ENCODE data around the gene LRTM2.

- no peak for TF ChIP-seq EZH2 (IDR thresholded peaks at IDR 0.05; ENCODE audit: low read length)
- TF ChIP-seq, protein P1, sequence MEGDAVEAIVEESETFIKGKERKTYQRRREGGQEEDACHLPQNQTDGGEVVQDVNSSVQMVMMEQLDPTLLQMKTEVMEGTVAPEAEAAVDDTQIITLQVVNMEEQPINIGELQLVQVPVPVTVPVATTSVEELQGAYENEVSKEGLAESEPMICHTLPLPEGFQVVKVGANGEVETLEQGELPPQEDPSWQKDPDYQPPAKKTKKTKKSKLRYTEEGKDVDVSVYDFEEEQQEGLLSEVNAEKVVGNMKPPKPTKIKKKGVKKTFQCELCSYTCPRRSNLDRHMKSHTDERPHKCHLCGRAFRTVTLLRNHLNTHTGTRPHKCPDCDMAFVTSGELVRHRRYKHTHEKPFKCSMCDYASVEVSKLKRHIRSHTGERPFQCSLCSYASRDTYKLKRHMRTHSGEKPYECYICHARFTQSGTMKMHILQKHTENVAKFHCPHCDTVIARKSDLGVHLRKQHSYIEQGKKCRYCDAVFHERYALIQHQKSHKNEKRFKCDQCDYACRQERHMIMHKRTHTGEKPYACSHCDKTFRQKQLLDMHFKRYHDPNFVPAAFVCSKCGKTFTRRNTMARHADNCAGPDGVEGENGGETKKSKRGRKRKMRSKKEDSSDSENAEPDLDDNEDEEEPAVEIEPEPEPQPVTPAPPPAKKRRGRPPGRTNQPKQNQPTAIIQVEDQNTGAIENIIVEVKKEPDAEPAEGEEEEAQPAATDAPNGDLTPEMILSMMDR (optimal IDR thresholded peaks at IDR 0.05 in 1 of 3, IDR thresholded peaks at IDR 0.05 in 1 of 3, conservative IDR thresholded peaks at IDR 0.05 in 1 of 3; ENCODE audit: extremely low read depth in 1 of 3, insufficient read depth in 2 of 3, low read length in 3 of 3), result no peak
Measured at GRCh38 chr12:1848146-1848545, 27.8 kb downstream of the LRTM2 start.
